GM21515 (cell line): ENCODE data around the gene GPC1.

ENCODE experiments used
- ATAC-seq: cut with Tn5 transposase; IDR thresholded peaks from one replicate; pipeline ENCODE4 v1.9.1; 2021; ENCODE audit not compliant: unreplicated experiment

GPC1 gene

GRCh38 chr2:240429341-240429871 is 6.1 kb upstream of the GPC1 start:
- ATAC-seq, result no peak

DNA sequence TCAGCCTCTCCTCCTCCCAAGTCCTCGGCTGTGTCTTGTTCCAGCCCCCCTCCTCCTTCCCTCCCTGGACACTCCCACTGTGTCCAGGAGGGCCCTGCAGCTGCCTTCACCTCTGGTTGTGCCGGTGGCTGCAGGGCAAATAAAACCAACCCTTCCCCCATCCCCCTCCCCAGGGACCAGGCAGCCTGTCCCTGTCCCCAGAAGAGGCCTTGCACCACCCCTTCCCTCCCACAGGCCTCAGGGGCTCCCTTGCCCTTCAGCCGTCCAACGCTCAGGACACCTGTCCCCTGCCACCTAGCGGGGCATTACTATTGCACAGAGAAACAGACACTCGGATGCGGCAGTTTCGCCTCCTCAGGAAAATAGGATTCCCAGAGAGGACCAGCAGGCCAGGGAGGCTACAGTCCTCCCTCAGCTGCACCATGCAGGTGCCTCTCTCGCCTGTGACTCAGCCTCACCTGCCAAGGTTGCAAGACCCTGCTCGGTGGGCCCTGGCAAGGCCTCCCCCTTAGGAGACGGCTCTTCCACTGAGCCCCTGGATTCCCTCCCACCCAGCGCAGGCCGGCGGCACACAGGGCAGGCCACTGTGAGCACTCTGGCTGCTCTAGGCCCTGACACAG is 5.5 kb upstream of the GPC1 start:
- no peak for ATAC-seq

GRCh38 chr2:240430595-240430994 is 4.9 kb upstream of the GPC1 start:
- no peak for ATAC-seq

- no peak for ATAC-seq
These were observed 4.2 kb upstream of the GPC1 start for GRCh38 chr2:240431271-240431660.

DNA sequence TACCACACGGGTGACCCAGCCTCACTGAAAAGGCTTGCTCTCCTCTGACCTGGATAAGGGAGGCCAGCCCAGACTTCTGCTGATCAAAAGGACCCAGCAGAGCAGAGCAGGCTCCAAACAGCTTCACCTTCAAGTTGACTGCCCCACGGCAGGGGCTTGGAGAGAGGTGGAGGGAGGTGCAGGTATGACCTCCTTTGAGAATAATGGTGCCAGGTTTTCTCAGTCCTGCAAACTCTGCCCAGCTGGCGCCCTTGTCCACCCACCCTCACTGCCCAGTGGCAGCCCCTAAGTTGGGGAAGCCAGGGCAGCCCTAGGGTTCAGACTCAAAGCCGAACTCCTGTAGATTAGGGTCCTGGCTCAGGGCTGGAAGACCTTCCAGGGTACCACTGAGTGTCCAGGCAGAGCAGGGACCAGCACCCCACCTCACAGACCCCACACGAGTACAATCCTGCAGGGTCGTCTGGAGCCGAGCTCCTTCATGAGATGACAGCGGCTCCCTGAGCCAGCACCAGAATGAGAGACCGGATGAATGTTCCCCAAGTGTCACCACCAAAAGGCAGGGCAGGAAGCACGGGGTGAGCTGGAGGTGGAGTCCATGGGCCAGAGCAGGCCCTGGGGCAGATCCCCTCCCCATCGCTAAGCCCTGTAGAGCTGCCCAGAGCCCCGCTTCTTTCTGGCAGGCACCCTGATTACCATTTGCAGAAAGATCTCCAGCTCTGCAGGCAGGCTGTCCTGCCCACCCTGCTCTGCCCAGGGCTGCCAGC is 3.6 kb upstream of the GPC1 start:
- ATAC-seq, result no peak

GRCh38 chr2:240432430-240432819 is 3.0 kb upstream of the GPC1 start:
- no peak for ATAC-seq

- no peak for ATAC-seq
These were observed 2.4 kb upstream of the GPC1 start for GRCh38 chr2:240432820-240433801.

- ATAC-seq, result no peak
These were observed 1.3 kb upstream of the GPC1 start for GRCh38 chr2:240433973-240434727.

- peak; percentile 71 for ATAC-seq
These were observed 571 bp upstream of the GPC1 start for GRCh38 chr2:240434728-240435456.

DNA sequence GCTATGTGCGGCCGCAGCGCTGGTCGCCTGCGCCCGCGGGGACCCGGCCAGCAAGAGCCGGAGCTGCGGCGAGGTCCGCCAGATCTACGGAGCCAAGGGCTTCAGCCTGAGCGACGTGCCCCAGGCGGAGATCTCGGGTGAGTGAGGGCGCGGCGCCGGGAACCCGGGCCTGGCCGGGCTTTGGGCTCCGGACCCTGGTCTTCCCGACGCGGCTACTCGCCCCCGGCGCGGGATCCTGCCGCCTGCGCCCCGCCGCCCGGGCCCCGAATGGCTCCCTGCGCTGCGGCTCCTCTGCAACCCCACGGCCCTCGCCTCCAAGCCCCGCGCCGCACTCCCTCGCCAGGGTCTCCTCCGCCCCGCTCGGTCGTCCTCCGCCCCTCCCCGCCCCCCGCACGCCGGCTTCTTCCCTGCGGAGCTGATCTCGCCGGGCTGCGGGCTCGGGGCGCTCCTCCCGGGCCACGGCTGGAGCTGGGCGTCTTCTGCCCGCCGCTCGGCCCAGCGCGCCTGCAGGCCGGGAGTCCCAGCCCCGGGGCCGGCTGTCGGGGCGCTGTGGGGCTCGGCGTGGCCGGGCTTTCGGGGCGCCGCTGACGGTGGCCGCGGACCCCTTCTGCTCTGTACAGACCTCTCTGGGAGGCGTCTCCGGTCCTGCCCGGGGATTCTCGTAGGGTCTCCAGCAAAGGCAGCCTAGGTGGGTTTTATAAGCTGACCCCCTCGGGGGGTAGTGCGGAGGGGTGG is 652 bp downstream of the GPC1 start:
- peak; percentile 7 for ATAC-seq

GRCh38 chr2:240436683-240437550 is 1.5 kb downstream of the GPC1 start:
- ATAC-seq, result no peak

- ATAC-seq, result no peak
These were observed 2.0 kb downstream of the GPC1 start for GRCh38 chr2:240437551-240437860.

DNA sequence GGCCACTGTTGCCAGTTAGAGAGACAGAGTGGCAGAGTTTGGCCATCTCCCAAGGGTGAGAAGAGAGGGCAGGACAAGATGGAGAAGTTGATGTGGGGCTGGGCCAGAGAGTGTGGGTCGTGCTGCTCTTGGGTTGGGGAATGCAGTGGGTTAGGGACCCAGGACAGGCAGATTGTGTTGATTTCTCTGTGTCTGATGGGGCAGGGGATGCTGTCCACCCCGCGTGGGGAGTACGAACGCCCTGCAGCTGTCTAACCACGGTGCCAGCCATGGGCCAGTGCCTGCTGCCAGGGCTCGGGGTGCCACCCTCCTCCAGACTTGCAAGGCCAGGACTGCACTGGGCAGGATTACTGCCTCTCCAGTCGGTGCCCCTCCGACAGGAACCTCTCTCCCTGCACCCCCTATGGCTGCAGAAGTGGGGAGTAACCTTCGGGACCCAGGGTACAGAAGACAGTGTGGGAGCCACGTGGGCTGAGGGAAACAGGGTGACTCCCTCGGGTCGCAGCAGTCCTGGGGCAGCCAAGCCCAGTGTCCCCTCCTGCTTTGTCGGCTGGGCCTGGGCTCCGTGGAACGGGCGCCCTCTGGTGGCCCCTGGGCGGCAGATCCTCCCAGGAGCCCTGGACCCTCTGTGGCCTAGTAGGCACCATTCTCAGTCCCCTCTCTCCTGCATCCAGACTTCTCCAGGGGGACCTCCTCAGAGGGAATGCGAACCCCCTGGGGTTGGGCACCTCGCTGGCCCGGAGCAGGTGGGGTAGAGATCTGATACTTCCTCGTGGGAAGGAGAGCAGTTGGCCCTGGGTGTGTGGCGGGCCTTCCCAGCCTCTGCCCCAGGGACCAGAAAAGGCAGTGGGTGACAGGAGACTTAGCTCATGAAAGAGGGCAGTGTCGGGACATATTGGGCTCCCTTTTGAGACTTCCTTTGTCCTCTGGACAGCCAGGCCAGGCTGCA is 2.7 kb downstream of the GPC1 start:
- ATAC-seq, result no peak

GRCh38 chr2:240438810-240439697 is 3.6 kb downstream of the GPC1 start:
- ATAC-seq, result no peak

DNA sequence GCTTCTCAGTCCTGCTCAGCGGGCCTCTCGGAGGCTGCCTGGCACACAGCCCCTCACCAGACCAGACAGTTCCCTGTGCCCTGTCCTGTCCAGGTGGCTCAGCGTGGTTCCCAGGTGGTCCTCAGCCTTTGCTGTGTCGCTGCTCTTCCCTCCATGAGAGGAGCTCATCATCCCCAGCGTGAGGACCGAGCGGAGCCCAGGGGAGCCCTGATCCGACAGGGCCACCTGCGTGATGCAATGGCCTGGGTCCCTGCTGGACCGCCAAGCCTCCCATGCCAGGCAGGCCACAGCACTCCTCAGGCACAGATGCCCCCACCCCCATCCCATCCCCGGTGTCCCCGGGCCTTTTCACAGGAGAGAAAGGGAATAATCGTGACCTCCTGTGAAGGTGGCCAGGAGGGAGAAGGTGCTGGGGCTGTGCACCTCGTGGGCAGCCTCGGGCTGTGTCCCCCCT is 4.3 kb downstream of the GPC1 start:
- ATAC-seq, result no peak

DNA sequence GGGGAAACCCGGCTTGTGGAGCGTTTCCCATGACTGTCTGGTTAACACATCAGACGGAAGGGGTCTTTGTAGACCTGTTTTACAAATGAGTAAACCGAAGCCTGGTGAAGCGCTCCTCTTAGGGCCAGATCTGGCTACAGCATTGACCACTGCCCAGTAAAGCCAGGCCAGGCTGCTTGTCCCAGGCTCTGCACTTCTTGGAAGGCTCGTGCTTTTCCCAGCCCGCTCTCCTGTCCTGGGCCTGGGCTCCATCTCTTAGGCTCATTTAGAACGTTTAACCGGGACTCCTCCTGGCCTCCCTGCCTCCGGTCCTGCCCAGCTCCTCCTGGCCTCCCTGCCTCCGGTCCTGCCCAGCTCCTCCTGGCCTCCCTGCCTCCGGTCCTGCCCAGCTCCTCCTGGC is 4.8 kb downstream of the GPC1 start:
- no peak for ATAC-seq
